Measurements from ENCODE around the gene CACNB2.

- TF ChIP-seq POLR2A (IDR thresholded peaks at IDR 0.05) (no peak), CTCF (IDR thresholded peaks at IDR 0.05) (no peak)
Observed at GRCh38 chr10:18328941-18329340, 188.7 kb downstream of the CACNB2 start.

Data from adrenal gland (tissue), 5 donors.